Stimulated activated naive CD4-positive, alpha-beta T cell (primary cell): ENCODE measurements around the gene DNAJA3.

Source experiments
- DNase-seq, 6 experiments: peaks; one replicate each; lab custom pipeline; 2025; lab: John Stamatoyannopoulos, UW

The DNAJA3 gene

GRCh38 chr16:4433914-4434787 lies 8.5 kb downstream of the DNAJA3 start:
- no peak for DNase-seq

- DNase-seq = no peak
Measured at GRCh38 chr16:4435337-4436067, 9.8 kb downstream of the DNAJA3 start.

GRCh38 chr16:4437366-4437765 lies 11.7 kb downstream of the DNAJA3 start:
- DNase-seq = no peak

- DNase-seq = no peak
Measured at GRCh38 chr16:4442371-4442770, 16.7 kb downstream of the DNAJA3 start.

GRCh38 chr16:4443271-4443670 lies 17.6 kb downstream of the DNAJA3 start:
- DNase-seq = no peak

- no peak for DNase-seq
Measured at GRCh38 chr16:4443986-4444385, 18.3 kb downstream of the DNAJA3 start.

GRCh38 chr16:4450430-4450829 lies 24.8 kb downstream of the DNAJA3 start:
- no peak for DNase-seq

GRCh38 chr16:4450931-4451519 lies 25.4 kb downstream of the DNAJA3 start:
- no peak for DNase-seq

GRCh38 chr16:4452674-4453073 lies 27.0 kb downstream of the DNAJA3 start:
- DNase-seq = no peak

GRCh38 chr16:4454623-4455022 lies 29.0 kb downstream of the DNAJA3 start:
- no peak for DNase-seq

GRCh38 chr16:4455081-4455480 lies 29.4 kb downstream of the DNAJA3 start:
- no peak for DNase-seq

- no peak for DNase-seq
Measured at GRCh38 chr16:4455951-4456350, 30.3 kb downstream of the DNAJA3 start.

- no peak for DNase-seq
Measured at GRCh38 chr16:4460936-4461249, 35.2 kb downstream of the DNAJA3 start.

- DNase-seq = no peak
Measured at GRCh38 chr16:4461250-4462085, 35.8 kb downstream of the DNAJA3 start.

GRCh38 chr16:4463522-4464163 lies 38.0 kb downstream of the DNAJA3 start:
- no peak for DNase-seq

GRCh38 chr16:4465977-4466779 lies 40.5 kb downstream of the DNAJA3 start:
- no peak for DNase-seq

GRCh38 chr16:4467916-4468315 lies 42.2 kb downstream of the DNAJA3 start:
- DNase-seq = no peak

GRCh38 chr16:4468972-4469371 lies 43.3 kb downstream of the DNAJA3 start:
- DNase-seq = no peak

- DNase-seq = no peak
Measured at GRCh38 chr16:4471869-4472268, 46.2 kb downstream of the DNAJA3 start.

- DNase-seq = no peak
Measured at GRCh38 chr16:4472880-4473279, 47.2 kb downstream of the DNAJA3 start.
